Gastrocnemius medialis (tissue), 4 donors: Measurements from ENCODE around the gene UNC13A. TPM values are rescaled to one million over a fixed set of nuclear protein-coding genes. Genes with fewer than 3 reads are reported as not detected.

Experiments used
- ATAC-seq, 2 donors: fragments of 150-250 bp; one replicate each; pipeline ENCODE4 v1.9.1; 2016
- DNase-seq, 2 donors: peaks; one replicate each; pipeline ENCODE4 v3.0.0-alpha.2; 2019
- H3K27ac ChIP-seq, 4 donors: fragments of 200-600 bp; sonication (generic); 1 replicate in 1 of 4; 2 replicates in 3 of 4; pipeline ENCODE4 v1.5.1; 2016 to 2018; ENCODE audit warnings: mild to moderate bottlenecking in 2 of 4, moderate library complexity in 1 of 4
- H3K27me3 ChIP-seq, 3 donors: fragments of 200-600 bp; sonication (generic) in 2 of 3; 1 replicate in 1 of 3; 2 replicates in 2 of 3; pipeline versions ENCODE4 v1.5.1 to v1.6.0; 2016 to 2019; ENCODE audit warnings: mild to moderate bottlenecking in 1 of 3, moderate library complexity in 1 of 3
- H3K36me3 ChIP-seq, 2 donors: fragments of 200-600 bp; sonication (generic) in 1 of 2; one replicate each; pipeline ENCODE4 v1.5.1; 2017 to 2018
- H3K4me1 ChIP-seq, 2 donors: fragments of 200-600 bp; sonication (generic) in 1 of 2; one replicate each; pipeline ENCODE4 v1.5.1; 2016 to 2017; ENCODE audit warnings: mild to moderate bottlenecking in 2 of 2
- H3K4me3 ChIP-seq, 4 donors: fragments of 200-600 bp; sonication (generic) in 3 of 4; 1 replicate in 1 of 4; 2 replicates in 3 of 4; pipeline ENCODE4 v1.5.1; 2016 to 2019; ENCODE audit warnings: mild to moderate bottlenecking in 2 of 4
- H3K9me3 ChIP-seq, 3 donors: fragments of 200-600 bp; sonication (generic) in 2 of 3; 1 replicate in 1 of 3; 2 replicates in 2 of 3; pipeline ENCODE4 v1.5.1; 2016 to 2019
- CTCF ChIP-seq, 5 experiments: fragments of 450-650 bp in 3 of 5; fragments of 200-600 bp in 2 of 5; sonication (generic) in 2 of 5; IDR thresholded peaks in 4 of 5; conservative IDR thresholded peaks in 1 of 5; 1 replicate in 4 of 5; 2 replicates in 1 of 5; pipeline ENCODE4 v1.5.1; 2016 to 2019; ENCODE audit warnings: antibody characterized with exemption in 5 of 5, mild to moderate bottlenecking in 3 of 5, moderate library complexity in 3 of 5
- POLR2A ChIP-seq, 2 donors: fragments of 450-650 bp; IDR thresholded peaks; one replicate each; pipeline ENCODE4 v1.6.1; 2017; ENCODE audit warnings: antibody characterized with exemption in 2 of 2, mild to moderate bottlenecking in 2 of 2, moderate library complexity in 2 of 2
- in situ Hi-C, 4 donors: fragments of 200-750 bp; cut with MboI; loops; one replicate each; pipeline versions ENCODE4 v1.15.0 to v1.8.0; 2017; ENCODE audit warnings: low sequenced_read_pairs in 4 of 4
- intact Hi-C: fragments of 100-400 bp; cut with DNase I; formaldehyde crosslinking; loops from one replicate; pipeline ENCODE4 v1.15.1; 2023; ENCODE audit warnings: low total_unique reads
- total RNA-seq, 4 donors: library from RNA; depleted of rRNA; stranded (reverse); fragments of >200 nt; gene quantifications; one replicate each; pipeline versions ENCODE4 v1.1.0 to v1.2.3, GENCODE V29; 2016

Gene UNC13A
- total RNA-seq, 4 donors from 2014 or later: not detected

GRCh38 chr19:17655751-17656472, 32.2 kb downstream of the UNC13A start:
- Histone ChIP-seq H3K9me3 (no peaks in the 10 kb centered on the region), H3K4me1 (no peaks in the 10 kb centered on the region), H3K4me3 (no peak overlapping the region), H3K36me3 (no peaks in the 10 kb centered on the region), H3K27me3 (no peaks in the 10 kb centered on the region), H3K27ac (no peak overlapping the region)
- no peak for DNase-seq
- TF ChIP-seq POLR2A (IDR thresholded peaks at IDR 0.05) (no peak), CTCF (IDR thresholded peaks at IDR 0.05 in 4 of 5, conservative IDR thresholded peaks at IDR 0.05 in 1 of 5) (no peak)
- intact Hi-C loops: no loop called here
- in situ Hi-C loops: no loop called here
- no peak for ATAC-seq

- DNase-seq: no peak
- TF ChIP-seq CTCF (IDR thresholded peaks at IDR 0.05 in 4 of 5, conservative IDR thresholded peaks at IDR 0.05 in 1 of 5) (no peak), POLR2A (IDR thresholded peaks at IDR 0.05) (no peak)
Measured at GRCh38 chr19:17654993-17655392, 33.2 kb downstream of the UNC13A start.

GRCh38 chr19:17652627-17653026, 35.5 kb downstream of the UNC13A start:
- Histone ChIP-seq H3K4me1 (no peaks in the 10 kb centered on the region), H3K27ac (no peak overlapping the region), H3K36me3 (no peaks in the 10 kb centered on the region), H3K27me3 (no peaks in the 10 kb centered on the region), H3K4me3 (no peak overlapping the region), H3K9me3 (no peaks in the 10 kb centered on the region)
- intact Hi-C loops: no loop called here
- ATAC-seq (no peak), DNase-seq (no peak)
- in situ Hi-C loops: no loop called here
- TF ChIP-seq CTCF (IDR thresholded peaks at IDR 0.05 in 4 of 5, conservative IDR thresholded peaks at IDR 0.05 in 1 of 5) (no peak), POLR2A (IDR thresholded peaks at IDR 0.05) (no peak)

More at GRCh38 chr19:17654993-17655392, 33.2 kb downstream of the UNC13A start:
- in situ Hi-C loops (no loop called here), intact Hi-C loops (no loop called here)
- Histone ChIP-seq H3K4me1 (no peaks in the 10 kb centered on the region), H3K4me3 (no peak overlapping the region), H3K27ac (no peak overlapping the region), H3K36me3 (no peaks in the 10 kb centered on the region), H3K9me3 (no peaks in the 10 kb centered on the region), H3K27me3 (no peaks in the 10 kb centered on the region)
- ATAC-seq: no peak

- H3K27ac ChIP-seq: no peak overlapping the region
- TF ChIP-seq CTCF (IDR thresholded peaks at IDR 0.05 in 4 of 5, conservative IDR thresholded peaks at IDR 0.05 in 1 of 5): no peak
- no peak for TF ChIP-seq POLR2A (IDR thresholded peaks at IDR 0.05)
- intact Hi-C loops: no loop called here
- no peaks in the 10 kb centered on the region for H3K36me3 ChIP-seq
- peaks cover 0 to 5% (median 0%) of the 10 kb centered on the region in 3 donors for H3K27me3 ChIP-seq
- in situ Hi-C loops: no loop called here
- H3K4me3 ChIP-seq: no peak overlapping the region
- ATAC-seq (no peak), DNase-seq (no peak)
- no peaks in the 10 kb centered on the region for H3K9me3 ChIP-seq
- no peaks in the 10 kb centered on the region for H3K4me1 ChIP-seq
Measured at GRCh38 chr19:17648786-17649185, 39.4 kb downstream of the UNC13A start.
